GM18511 (cell line): ENCODE results near the gene NOD1.

Experiments
- ATAC-seq: cut with Tn5 transposase; IDR thresholded peaks from one replicate; pipeline ENCODE4 v1.9.1; 2021; ENCODE audit warnings: mild to moderate bottlenecking, moderate library complexity; ENCODE audit not compliant: unreplicated experiment

The NOD1 gene

GRCh38 chr7:30378275-30378674 lies 100.3 kb downstream of the NOD1 start:
- ATAC-seq, result no peak
